Renal pelvis (tissue), 4 donors: ENCODE measurements around the gene OTOGL. TPM values are rescaled to one million over a fixed set of nuclear protein-coding genes. Genes with fewer than 3 reads are reported as not detected.

Experiments
- DNase-seq: peaks from one replicate; pipeline ENCODE4 v3.0.0-alpha.2; 2013
- polyA plus RNA-seq, 3 donors: library from polyadenylated mRNA; unstranded; fragments of 120-200 nt; gene quantifications; one replicate each; pipeline ENCODE4 v1.2.1, GENCODE V29; 2013; ENCODE audit not compliant: insufficient read length in 3 of 3

Gene OTOGL
- polyA plus RNA-seq, 3 donors: 0.78 to 1.1 (median 0.81) TPM

DNA sequence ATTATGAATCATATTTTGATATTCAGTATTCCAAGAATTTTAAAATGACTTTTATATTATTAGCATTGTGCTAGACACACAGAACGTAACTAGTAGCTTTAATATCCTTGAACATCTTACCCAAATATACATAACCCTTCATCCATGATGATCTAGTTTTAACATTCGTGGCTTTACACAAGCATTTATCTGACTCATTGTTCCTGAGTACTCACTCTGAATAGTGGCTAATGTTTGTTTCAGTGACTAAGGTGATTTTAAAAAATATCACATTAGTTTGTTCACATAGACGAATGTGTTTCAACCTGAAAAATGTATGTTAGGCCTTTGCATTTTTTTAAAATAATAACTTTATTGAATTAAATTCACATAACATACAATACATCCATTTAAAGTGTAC lies 264.7 kb downstream of the OTOGL start:
- no peak for DNase-seq

DNA sequence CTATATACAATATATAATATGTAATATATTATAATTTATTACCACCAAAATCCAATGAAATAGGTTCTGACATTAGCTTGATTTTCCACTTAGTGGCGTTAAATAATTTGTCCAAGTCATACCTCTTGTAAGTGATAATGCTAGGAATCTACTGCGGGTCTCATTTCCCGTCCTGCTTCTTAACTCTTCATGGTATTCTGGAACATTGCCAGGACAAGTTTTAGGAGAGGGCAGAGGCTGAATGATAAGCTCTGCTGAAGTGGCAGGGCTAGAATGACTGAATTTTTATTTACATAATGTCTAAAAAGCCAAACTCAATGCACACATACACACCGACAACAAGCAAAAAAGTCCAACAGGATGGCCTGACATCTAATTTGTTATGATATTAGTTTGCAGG lies 274.3 kb downstream of the OTOGL start:
- DNase-seq: no peak

DNA sequence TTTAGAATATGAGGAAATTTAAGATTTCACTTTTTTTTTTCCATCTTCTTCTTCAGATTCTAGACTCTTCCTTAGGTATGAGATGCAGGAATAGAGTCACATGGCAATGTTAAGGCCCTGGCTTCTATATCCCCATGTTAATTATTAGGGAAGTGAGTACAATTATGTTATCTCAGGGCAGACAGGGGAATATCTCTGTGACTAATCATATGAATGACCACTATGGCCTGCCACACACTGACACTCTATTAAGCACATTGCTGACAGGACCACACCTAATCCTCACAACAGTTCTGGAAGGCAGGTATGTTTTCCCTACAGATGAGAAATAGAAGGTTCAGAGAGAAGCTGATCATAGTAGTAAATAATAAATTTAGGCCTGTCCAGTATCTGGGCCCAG lies 275.3 kb downstream of the OTOGL start:
- DNase-seq: no peak

DNA sequence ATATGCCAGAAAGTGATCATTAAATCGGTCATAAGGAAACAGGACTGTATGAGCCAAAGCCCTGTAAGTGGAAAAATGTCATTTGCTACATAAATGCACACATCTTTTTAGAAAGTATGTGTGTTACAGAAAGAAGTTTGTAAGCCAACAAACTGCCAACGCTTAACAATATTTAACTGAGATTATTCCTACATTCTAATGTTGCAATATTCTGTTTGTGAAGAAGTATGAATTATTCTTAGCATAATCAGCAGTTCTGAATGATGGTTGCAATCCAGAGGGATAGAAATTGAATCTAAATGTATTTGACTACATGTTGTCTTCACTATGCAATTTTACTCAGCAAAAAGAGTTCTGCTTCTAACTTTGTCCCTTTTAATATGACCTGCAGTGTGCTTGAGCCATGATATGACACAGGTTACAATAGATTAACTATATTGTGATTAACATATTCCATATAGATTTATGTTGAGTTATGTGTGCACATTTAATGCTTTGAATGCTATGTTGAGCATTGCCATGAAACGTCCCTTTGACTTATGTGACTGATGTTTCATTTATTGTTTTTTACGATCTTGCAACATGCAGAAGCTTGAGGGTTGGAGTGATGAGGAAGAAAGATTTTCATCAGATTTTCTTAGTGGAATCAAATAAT lies 277.9 kb downstream of the OTOGL start:
- DNase-seq: no peak

DNA sequence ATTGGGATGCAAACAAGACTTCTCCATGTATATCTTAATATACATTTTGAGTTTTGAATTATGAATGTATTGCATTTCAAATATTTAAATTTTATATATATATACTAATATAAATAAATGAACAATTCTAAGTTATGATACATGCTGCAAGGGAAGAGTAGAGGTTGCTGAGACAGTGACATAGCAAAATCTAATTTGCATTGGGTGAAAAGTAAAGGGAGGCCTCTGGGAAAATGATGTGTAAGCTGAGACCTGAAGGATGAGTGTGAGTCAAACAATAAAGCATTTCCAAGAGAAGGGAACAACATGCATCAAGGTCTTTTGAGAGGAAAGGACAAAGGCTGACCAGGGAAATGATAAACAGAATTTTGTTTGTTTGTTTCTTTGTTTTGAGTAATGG lies 281.8 kb downstream of the OTOGL start:
- no peak for DNase-seq

DNA sequence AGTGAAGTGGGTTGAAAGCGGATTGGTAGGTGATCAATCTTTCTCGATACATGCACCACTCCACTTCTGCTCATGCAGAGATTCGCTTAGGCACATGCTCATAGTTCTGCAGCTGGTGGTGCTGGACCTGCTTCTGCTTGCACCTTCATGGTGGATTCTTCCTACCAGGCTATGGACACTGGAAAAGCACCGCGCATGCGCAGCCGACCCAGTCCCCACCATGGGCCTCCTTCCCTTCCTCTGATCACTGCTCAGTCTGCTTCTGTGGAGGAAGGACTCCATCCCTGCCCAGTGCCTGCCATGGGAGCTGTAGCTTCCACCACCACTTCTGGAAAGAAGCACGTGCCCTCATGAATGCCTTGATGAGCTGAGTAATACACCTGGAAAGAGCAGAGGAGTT lies 282.9 kb downstream of the OTOGL start:
- DNase-seq: no peak

DNA sequence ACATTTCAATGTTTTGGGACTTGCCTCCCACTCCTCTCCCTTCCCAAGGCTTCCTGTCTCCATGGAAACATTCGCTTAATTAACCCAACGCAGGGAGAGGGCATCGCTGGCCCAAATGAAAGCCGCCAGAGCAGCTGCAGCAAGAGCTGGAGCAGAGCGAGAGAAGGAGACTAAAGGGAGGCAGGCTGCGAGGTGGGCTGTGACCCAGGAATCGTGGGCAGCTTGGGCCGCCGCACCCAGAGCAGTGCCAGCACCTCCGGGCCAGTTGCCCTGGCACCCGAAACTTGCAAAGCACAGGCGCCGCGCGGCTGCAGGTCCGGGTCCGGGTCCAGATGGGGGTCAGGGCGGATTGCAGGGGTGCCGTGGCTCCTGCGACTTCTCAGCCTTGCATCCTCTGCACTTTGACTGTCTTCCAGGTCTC lies 301.2 kb downstream of the OTOGL start:
- DNase-seq: peak; percentile 43

DNA sequence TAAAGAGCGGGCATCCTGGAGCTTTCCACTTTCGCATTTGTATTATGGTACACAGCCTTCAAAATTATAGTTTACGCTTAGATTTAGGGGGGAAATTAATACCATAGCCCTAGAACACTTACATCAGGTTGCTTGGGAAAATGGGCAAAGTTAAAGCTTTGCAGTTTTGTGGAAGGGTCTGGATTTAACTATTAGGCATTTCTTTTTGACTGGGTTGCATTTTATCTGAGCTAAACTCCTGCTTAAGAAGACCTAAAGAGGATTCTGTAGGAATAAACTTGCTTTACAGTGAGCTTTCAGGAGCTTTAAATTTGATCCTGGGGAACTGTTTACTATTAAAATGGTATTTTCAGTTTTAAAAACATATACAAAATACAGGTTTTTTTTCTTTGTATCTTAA lies 301.9 kb downstream of the OTOGL start:
- DNase-seq: no peak

DNA sequence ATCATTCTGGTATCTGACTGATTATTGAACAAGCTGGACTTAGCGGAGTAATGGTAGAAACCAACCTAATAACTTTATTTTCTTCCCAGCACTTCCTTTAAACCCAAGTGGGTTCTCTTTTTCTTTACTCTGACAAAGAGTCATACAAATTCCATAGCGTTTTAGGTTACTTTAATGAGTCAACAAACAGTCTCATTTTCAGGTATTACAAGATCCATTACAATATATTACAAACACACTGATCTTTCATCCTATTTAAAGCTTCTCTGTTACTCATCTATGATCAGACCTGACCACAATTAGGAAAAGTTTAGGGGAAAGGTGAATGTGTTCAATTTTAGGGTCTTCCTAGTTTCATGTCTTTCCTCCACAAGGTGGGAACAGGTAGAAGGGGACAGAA lies 305.3 kb downstream of the OTOGL start:
- no peak for DNase-seq

DNA sequence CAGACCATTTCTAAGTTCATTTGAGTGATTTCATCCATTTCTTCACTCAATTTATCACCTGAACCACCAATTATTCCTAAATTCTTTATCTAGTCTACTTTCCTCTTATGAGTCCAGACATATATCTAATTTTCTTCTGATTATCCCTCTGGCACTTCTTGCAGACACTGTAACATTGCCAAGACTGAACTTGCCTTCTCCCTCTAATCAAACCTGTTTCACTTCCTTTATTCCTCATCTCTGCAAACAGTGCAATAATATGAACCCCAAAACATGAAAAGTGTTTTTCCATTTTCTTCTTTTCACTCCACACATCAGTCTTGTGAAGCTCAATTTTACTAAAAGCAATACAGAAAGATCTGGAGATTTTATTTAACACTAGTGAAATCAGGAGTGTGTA lies 306.9 kb downstream of the OTOGL start:
- DNase-seq: no peak

DNA sequence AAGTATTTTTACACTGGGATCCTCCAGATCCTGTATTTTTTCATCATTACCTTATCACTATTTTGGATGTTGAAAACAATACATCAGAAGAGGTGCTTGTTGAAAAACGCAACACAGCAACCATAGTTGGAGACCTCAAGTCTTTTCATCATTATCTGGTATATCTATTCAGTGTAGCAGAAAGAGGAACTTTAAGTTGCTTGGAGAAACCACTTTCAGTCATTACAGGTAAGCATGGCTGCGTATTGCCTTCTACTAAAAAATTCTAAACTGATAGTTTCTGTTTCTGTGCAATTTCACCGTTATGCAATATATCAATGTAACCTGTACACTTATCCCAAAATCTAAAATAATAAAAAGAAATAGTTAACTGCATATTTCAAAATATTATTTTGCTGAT lies 312.4 kb downstream of the OTOGL start:
- DNase-seq: no peak

DNA sequence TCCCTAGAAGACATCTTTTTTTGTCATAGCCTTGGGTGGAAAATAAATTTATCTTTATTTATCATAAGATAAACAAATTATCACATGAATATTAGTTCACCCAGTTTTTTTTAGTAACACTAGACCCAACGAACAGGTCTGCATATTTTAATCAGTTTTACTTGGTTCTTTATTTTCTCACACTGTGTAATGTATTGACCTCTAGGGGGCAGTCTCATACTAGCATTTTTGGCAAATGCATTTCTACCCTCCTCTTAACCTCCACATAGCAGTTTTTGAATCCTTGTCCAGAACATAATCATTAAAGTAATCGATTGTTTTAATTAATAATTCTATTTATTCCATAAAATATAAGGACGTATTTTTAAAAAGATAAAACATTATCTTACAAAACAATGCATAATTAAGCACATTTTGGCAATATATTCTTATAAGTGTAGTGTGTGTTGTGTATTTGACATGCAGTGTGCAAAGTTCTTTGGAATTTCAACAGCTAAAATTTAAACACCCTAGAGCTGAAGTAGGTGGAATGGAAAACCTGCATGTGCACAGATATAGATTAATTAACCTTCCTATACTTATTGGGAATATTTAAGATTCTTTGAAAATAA lies 313.1 kb downstream of the OTOGL start:
- peak; percentile 42 for DNase-seq

DNA sequence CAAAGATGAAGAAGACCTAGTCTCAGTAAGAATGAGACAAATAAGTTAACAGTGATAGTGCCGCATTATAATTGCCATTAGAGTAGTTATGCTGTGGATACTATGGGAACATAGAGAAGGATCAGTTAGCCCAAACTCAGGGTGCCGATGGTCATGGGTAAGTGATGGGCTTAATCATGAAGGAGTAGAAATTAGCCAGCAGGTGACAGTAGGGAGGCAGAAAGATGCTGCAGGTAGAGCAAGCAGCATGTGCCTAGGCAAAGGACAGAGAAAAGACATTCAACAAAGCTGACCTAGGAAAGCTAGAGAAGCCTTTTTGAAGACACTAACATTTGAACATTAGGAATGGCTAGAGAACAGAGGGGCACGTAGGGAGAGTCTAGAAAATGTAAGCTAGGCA lies 314.1 kb downstream of the OTOGL start:
- DNase-seq: no peak

DNA sequence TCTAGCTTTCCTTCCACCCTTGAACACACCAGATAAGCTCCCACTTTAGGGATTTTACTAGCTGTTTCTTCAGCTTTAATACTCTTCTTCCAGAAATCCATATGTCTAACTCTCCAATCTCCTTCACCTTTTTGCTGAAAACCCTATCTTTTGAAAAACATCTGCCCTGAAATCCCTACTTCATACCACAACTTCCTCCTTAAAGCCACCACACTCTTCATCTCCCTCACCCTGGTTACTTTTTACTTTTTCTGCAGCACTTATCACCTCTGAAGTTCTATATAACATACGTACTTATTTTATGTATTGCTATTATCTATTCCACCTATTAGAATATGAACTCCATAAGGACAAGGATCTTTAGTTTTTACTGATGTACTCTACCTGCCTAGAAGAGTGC lies 316.1 kb downstream of the OTOGL start:
- no peak for DNase-seq

DNA sequence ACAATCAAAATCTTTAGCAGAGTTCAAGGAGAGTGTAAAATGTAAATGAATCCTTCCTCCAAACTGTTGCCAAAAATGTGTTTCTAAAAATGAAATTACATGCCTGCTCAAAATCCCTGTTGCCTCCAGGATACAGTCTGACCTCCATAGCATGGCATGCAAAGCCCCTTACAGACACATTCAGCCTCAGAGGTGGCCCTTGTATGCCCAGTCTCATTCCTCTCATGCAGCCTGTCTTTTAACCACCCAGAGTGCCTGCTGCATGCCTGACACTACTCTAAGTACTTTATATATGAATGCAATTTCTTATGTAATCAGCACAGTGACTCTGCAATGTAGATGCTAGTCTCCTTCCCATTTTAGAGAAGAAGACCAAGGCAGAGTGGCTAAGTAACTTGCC lies 320.3 kb downstream of the OTOGL start:
- DNase-seq: no peak

DNA sequence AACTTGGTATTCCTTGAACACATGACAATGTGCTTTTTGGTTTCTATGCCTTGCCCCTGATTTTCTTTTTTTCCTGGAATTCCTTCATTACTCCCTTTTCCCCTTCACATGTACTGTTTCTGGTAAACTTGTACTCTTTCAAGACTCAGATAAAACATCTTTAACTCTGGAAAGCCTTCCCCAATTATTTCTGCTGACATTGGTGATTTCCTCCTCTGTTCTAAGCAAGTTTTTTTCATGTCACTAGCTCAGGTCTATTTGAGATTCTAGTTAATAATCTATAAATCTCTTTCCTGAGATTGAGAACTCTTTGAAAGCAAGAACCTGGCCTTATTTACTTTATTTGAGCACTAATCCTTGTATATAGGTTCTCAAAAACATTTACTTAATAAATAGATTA lies 320.7 kb downstream of the OTOGL start:
- DNase-seq: no peak

DNA sequence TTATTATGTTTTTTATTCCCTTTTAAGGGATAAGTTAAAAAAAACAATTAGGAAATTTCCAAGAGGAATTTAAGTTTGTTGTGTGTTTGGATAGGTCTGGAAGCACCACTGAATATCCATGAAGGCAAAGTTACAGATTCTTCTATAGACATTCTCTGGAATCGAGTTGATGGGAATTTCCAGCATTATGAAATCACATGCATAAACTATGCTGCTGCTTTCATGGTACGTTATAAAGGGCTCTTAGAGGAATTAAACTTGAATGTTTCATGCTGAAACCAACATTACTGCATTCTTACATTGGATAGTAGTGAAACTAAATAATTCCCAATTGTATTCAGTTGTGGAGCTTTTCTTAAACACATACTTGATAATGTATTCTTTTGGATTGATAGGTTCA lies 323.2 kb downstream of the OTOGL start:
- DNase-seq: no peak

Other genes starting within 250 kb of the OTOGL start
- gene PPP1R12A, start 164.4 kb upstream of the OTOGL start, polyA plus RNA-seq: 100 to 1,000 TPM in 1 of 3 donors, 10 to 100 TPM in 2; 88.5 to 104 (median 96.3) TPM